OCI-LY1 (cell line): Measurements from ENCODE around the gene IVD.

Experiments used
- H2AFZ ChIP-seq: fragments of 200-600 bp; sonication (generic), shearing (Covaris generic); 2 replicates; pipeline ENCODE4 v1.6.0; 2014; ENCODE audit warnings: antibody characterized with exemption, mild to moderate bottlenecking, low read length
- H3F3A ChIP-seq: fragments of 200-600 bp; sonication (generic), shearing (Covaris generic); 2 replicates; pipeline ENCODE4 v1.6.0; 2014; ENCODE audit warnings: mild to moderate bottlenecking, antibody characterized with exemption, low read length, moderate library complexity; ENCODE audit not compliant: insufficient read depth
- H3K27ac ChIP-seq: fragments of 200-600 bp; sonication (generic); 2 replicates; pipeline ENCODE4 v1.5.1; 2014; ENCODE audit warnings: low read length, mixed run types, mild to moderate bottlenecking, low read depth; ENCODE audit not compliant: poor library complexity, severe bottlenecking
- H3K27me3 ChIP-seq: fragments of 200-600 bp; sonication (generic); 2 replicates; pipeline ENCODE4 v1.6.0; 2014; ENCODE audit warnings: antibody characterized with exemption, mild to moderate bottlenecking, low read length, moderate library complexity; ENCODE audit not compliant: insufficient read depth
- H3K36me3 ChIP-seq: fragments of 200-600 bp; sonication (generic); 2 replicates; pipeline ENCODE4 v1.6.1; 2014; ENCODE audit warnings: mild to moderate bottlenecking, antibody characterized with exemption, low read length, moderate library complexity, mixed read lengths; ENCODE audit not compliant: insufficient read depth
- H3K4me1 ChIP-seq: fragments of 200-600 bp; sonication (generic); 2 replicates; pipeline ENCODE4 v1.5.1; 2014; ENCODE audit warnings: mild to moderate bottlenecking, low read length, moderate library complexity; ENCODE audit not compliant: insufficient read depth, severe bottlenecking
- H3K4me2 ChIP-seq: fragments of 200-600 bp; sonication (generic), shearing (Covaris generic); 2 replicates; pipeline ENCODE4 v1.6.1; 2014; ENCODE audit warnings: low read length
- H3K4me3 ChIP-seq: fragments of 200-600 bp; sonication (generic); 2 replicates; pipeline ENCODE4 v1.5.1; 2014; ENCODE audit warnings: low read length, low read depth, mild to moderate bottlenecking, mixed read lengths; ENCODE audit not compliant: poor library complexity, severe bottlenecking
- H3K79me2 ChIP-seq: fragments of 200-600 bp; shearing (Covaris generic); 2 replicates; pipeline ENCODE4 v1.6.1; 2016; ENCODE audit warnings: mixed run types, low read length, mixed read lengths; ENCODE audit not compliant: insufficient read depth
- H3K9ac ChIP-seq: fragments of 200-600 bp; sonication (generic), shearing (Covaris generic); 2 replicates; pipeline ENCODE4 v1.6.1; 2014; ENCODE audit warnings: mild to moderate bottlenecking, low read length, mixed read lengths
- H3K9me2 ChIP-seq: fragments of 200-600 bp; sonication (generic), shearing (Covaris generic); 2 replicates; pipeline ENCODE4 v1.6.1; 2014; ENCODE audit warnings: low read depth, mild to moderate bottlenecking, low read length, mixed read lengths
- H3K9me3 ChIP-seq: fragments of 200-600 bp; shearing (Covaris generic); 2 replicates; pipeline ENCODE4 v1.6.1; 2014; ENCODE audit warnings: low read length, mixed read lengths
- H4K20me1 ChIP-seq: fragments of 200-600 bp; sonication (generic), shearing (Covaris generic); 2 replicates; pipeline ENCODE4 v1.6.0; 2016; ENCODE audit warnings: mild to moderate bottlenecking, low read length; ENCODE audit not compliant: insufficient read depth
- EZH2 ChIP-seq: fragments of 200-600 bp; sonication (generic), shearing (Covaris generic); IDR thresholded peaks from 2 replicates; pipeline ENCODE4 v1.8.0; 2017; ENCODE audit warnings: borderline replicate concordance, mixed run types, mild to moderate bottlenecking, antibody characterized with exemption, low read length, moderate library complexity, mixed read lengths
- TF ChIP-seq, protein P1 (sequence below): fragments of 200-600 bp; sonication (generic), shearing (Covaris generic); IDR thresholded peaks from 2 replicates; pipeline ENCODE4 v1.5.1; 2017; ENCODE audit warnings: mild to moderate bottlenecking, antibody characterized with exemption, low read length, moderate library complexity, mixed read lengths

The IVD gene

DNA sequence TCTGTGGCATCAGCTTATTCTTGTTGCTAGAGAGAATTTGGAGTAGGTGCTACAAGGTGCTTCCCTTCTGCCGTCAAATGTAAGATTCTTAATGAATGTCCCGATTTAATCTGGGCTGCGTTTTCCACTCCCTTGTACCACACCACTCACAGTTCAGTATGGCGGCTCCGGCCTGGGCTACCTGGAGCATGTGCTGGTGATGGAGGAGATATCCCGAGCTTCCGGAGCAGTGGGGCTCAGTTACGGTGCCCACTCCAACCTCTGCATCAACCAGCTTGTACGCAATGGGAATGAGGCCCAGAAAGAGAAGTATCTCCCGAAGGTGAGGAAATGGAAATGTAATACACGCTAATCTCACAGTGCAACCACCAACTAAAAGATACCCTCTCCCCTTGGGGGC is 4.9 kb downstream of the IVD start:
- H3F3A ChIP-seq, result no peaks in the 10 kb centered on the region
- TF ChIP-seq EZH2, result no peak
- TF ChIP-seq, protein P1, sequence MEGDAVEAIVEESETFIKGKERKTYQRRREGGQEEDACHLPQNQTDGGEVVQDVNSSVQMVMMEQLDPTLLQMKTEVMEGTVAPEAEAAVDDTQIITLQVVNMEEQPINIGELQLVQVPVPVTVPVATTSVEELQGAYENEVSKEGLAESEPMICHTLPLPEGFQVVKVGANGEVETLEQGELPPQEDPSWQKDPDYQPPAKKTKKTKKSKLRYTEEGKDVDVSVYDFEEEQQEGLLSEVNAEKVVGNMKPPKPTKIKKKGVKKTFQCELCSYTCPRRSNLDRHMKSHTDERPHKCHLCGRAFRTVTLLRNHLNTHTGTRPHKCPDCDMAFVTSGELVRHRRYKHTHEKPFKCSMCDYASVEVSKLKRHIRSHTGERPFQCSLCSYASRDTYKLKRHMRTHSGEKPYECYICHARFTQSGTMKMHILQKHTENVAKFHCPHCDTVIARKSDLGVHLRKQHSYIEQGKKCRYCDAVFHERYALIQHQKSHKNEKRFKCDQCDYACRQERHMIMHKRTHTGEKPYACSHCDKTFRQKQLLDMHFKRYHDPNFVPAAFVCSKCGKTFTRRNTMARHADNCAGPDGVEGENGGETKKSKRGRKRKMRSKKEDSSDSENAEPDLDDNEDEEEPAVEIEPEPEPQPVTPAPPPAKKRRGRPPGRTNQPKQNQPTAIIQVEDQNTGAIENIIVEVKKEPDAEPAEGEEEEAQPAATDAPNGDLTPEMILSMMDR, result no peak
- no peaks in the 10 kb centered on the region for H3K9me3 ChIP-seq
- H2AFZ ChIP-seq, result no peak overlapping the region
- H3K4me2 ChIP-seq, result no peak overlapping the region
- no peak overlapping the region for H3K4me3 ChIP-seq
- H3K4me1 ChIP-seq, result peaks cover 19% of the 10 kb centered on the region
- H3K27me3 ChIP-seq, result no peaks in the 10 kb centered on the region
- no peaks in the 10 kb centered on the region for H3K9me2 ChIP-seq
- no peak overlapping the region for H3K27ac ChIP-seq
- peaks cover 72% of the 10 kb centered on the region for H3K36me3 ChIP-seq
- H4K20me1 ChIP-seq, result no peaks in the 10 kb centered on the region
- no peaks in the 10 kb centered on the region for H3K79me2 ChIP-seq
- no peak overlapping the region for H3K9ac ChIP-seq

DNA sequence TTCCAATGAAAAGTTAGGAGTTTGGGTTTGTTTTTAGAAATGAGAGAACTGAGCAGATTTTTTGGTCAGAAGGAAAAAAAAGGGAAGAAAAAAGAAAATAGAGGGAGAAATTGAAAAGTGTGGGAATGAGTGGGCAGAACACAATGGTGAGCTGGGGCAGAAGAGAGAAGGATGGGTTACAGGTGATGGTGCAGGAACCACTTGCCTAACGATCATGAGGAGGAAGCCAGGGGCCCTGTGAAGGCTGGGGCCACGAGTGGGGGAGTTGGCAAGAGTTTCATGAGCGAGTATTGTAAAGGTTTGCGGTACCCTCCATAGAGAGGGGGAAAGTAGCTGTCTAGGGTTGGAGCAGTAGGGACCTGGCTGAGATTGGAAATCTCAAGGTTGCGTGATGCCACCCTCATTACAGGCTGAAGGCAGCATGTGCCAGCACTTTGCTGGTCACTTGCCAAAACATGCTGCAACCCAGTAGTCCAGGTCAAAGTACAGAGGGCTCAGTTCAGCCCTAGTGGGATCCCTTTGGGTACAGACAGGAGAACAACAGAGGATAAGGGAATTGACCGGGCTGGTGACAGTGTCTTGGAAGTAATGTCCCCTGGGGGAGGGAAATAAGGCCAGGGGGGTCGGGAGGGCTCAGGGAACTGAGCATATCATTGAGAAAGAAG is 6.6 kb downstream of the IVD start:
- no peak overlapping the region for H3K9ac ChIP-seq
- H3K27me3 ChIP-seq, result no peaks in the 10 kb centered on the region
- H3K36me3 ChIP-seq, result peaks cover 85% of the 10 kb centered on the region
- no peaks in the 10 kb centered on the region for H3K9me3 ChIP-seq
- no peak overlapping the region for H3K27ac ChIP-seq
- H3K4me2 ChIP-seq, result no peak overlapping the region
- TF ChIP-seq EZH2, result no peak
- no peak overlapping the region for H3K4me3 ChIP-seq
- no peaks in the 10 kb centered on the region for H3F3A ChIP-seq
- no peak overlapping the region for H2AFZ ChIP-seq
- no peaks in the 10 kb centered on the region for H3K9me2 ChIP-seq
- no peaks in the 10 kb centered on the region for H3K79me2 ChIP-seq
- no peaks in the 10 kb centered on the region for H4K20me1 ChIP-seq
- peaks cover 5% of the 10 kb centered on the region for H3K4me1 ChIP-seq

DNA sequence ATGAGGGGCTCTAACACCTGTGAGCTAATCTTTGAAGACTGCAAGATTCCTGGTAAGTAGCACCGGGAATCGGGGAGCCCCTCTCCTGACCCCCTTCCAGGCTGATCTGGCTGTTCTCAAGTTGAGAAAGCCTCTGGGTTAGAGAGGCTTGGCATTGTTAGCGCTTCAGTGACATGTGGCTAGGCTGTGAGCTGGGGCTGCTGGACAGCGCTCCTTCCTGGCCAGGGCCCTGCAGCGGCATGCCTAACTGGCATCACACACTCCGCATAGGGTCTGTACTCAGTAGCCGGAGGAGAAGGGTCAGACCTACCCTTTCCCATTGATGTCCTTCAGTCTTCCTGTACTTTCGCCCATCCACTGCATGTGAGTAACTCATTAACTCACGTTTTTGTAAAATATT is 7.4 kb downstream of the IVD start:
- TF ChIP-seq EZH2, result no peak
- TF ChIP-seq, protein P1, result no peak
- H2AFZ ChIP-seq, result no peak overlapping the region

DNA sequence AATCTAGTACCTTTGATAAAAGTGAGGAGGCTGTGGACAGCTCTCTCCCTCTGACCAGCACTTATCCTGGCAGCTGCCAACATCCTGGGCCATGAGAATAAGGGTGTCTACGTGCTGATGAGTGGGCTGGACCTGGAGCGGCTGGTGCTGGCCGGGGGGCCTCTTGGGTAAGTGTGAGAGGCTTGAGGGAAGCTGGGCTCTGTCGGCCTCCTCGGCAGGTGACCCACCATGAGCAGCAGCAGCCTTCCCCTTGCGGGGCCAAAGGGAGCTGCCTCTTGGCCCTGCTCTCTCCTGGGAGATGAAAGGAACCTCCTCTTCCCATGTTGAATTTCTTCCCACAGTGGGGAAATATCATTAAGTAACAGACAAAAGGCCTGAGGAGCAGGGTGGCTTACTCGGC is 9.2 kb downstream of the IVD start:
- Histone ChIP-seq H3K9me3 (no peaks in the 10 kb centered on the region), H3K27ac (no peak overlapping the region), H3K9ac (no peak overlapping the region), H3K27me3 (no peaks in the 10 kb centered on the region), H3K79me2 (no peaks in the 10 kb centered on the region), H3K36me3 (peaks cover 78% of the 10 kb centered on the region), H3K4me1 (no peaks in the 10 kb centered on the region), H3K9me2 (no peaks in the 10 kb centered on the region), H3K4me2 (no peak overlapping the region), H3K4me3 (no peak overlapping the region), H4K20me1 (no peaks in the 10 kb centered on the region), H2AFZ (no peak overlapping the region), H3F3A (no peaks in the 10 kb centered on the region)
- TF ChIP-seq, protein P1, result no peak
- TF ChIP-seq EZH2, result no peak

More for the DNA sequence above, 7.4 kb downstream of the IVD start:
- Histone ChIP-seq H3K4me1 (no peaks in the 10 kb centered on the region), H3K36me3 (peaks cover 85% of the 10 kb centered on the region), H3K9ac (no peak overlapping the region), H3K9me2 (no peaks in the 10 kb centered on the region), H3K27ac (no peak overlapping the region), H4K20me1 (no peaks in the 10 kb centered on the region), H3F3A (no peaks in the 10 kb centered on the region), H3K79me2 (no peaks in the 10 kb centered on the region), H3K27me3 (no peaks in the 10 kb centered on the region), H3K4me3 (no peak overlapping the region), H3K4me2 (no peak overlapping the region), H3K9me3 (no peaks in the 10 kb centered on the region)
